Adrenal gland (tissue), 5 donors: ENCODE measurements around the gene GJC1.

ENCODE experiments used
- POLR2A ChIP-seq, 2 donors: fragments of 450-650 bp; IDR thresholded peaks; one replicate each; pipeline ENCODE4 v1.6.1; 2017; ENCODE audit warnings: antibody characterized with exemption in 2 of 2, mild to moderate bottlenecking in 2 of 2, moderate library complexity in 1 of 2
- TF ChIP-seq, protein P1 (sequence below), 6 experiments: fragments of 450-650 bp in 4 of 6; fragments of 200-600 bp in 2 of 6; sonication (generic) in 1 of 6; IDR thresholded peaks; 1 replicate in 5 of 6; 2 replicates in 1 of 6; pipeline versions ENCODE4 v1.5.1 to v1.8.0; 2016 to 2021; ENCODE audit warnings: antibody characterized with exemption in 6 of 6, mild to moderate bottlenecking in 2 of 6, moderate library complexity in 1 of 6
- donor health status: DM: no; HTN: no; CAD: no.

DNA sequence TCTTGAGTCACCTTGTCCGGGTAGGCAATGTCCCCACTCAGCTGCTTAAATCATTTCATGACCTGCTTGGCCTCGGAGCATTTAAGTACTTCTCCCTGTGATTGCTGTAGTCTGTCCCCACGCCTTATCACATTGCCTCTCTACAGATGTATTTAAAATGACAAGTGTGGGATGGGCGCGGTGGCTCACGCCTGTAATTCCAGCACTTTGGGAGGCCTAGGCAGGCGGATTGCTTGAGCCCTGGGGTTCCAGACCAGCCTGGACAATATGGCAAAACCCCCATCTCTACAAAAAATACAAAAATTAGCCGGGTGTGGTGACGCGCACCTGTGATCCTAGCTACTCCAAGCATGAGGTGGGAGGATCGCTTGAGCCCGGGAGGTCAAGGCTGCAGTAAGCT, 1.3 kb upstream of the GJC1 start:
- no peak for TF ChIP-seq POLR2A (IDR thresholded peaks at IDR 0.05)
- TF ChIP-seq, protein P1, sequence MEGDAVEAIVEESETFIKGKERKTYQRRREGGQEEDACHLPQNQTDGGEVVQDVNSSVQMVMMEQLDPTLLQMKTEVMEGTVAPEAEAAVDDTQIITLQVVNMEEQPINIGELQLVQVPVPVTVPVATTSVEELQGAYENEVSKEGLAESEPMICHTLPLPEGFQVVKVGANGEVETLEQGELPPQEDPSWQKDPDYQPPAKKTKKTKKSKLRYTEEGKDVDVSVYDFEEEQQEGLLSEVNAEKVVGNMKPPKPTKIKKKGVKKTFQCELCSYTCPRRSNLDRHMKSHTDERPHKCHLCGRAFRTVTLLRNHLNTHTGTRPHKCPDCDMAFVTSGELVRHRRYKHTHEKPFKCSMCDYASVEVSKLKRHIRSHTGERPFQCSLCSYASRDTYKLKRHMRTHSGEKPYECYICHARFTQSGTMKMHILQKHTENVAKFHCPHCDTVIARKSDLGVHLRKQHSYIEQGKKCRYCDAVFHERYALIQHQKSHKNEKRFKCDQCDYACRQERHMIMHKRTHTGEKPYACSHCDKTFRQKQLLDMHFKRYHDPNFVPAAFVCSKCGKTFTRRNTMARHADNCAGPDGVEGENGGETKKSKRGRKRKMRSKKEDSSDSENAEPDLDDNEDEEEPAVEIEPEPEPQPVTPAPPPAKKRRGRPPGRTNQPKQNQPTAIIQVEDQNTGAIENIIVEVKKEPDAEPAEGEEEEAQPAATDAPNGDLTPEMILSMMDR (IDR thresholded peaks at IDR 0.05), result no peak
